Measurements from ENCODE around the gene C5orf22. TPM values are rescaled to one million over a fixed set of nuclear protein-coding genes. Genes with fewer than 3 reads are reported as not detected.
"Not testable (repeated sequence)": the region's sequence is repeated elsewhere in the genome, so short reads cannot be mapped to it uniquely, and the experiment has no call there.

C5orf22 gene
- total and polyA plus RNA-seq, 2 donors = 12.4 to 22.8 TPM

DNA sequence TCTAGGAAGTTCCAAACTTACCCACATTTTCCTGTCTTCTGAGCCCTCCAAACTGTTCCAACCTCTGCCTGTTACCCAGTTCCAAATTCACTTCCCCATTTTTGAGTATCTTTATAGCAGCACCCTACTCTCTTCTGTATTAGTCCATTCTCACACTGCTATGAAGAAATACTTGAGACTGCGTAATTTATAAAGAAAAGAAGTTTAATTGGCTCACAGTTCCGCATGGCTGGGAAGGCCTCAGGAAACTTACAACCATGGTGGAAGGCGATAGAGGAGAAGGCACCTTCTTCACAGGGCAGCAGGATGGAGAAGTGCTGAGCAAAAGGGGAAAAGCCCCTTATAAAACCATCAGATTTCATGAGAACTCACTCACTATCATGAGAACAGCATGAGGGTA, 34.3 kb downstream of the C5orf22 start:
- WGBS = 95% methylated on average over 3 of the region's 3 CpGs
- not testable (repeated sequence) for H3K4me1 ChIP-seq (ENCODE audit: insufficient read depth); H3K4me3 ChIP-seq (ENCODE audit: low read depth, low read length); H3K36me3 ChIP-seq (ENCODE audit: insufficient read depth); H3K27ac ChIP-seq (ENCODE audit: low read depth); DNase-seq (ENCODE audit: extremely low spot score)

DNA sequence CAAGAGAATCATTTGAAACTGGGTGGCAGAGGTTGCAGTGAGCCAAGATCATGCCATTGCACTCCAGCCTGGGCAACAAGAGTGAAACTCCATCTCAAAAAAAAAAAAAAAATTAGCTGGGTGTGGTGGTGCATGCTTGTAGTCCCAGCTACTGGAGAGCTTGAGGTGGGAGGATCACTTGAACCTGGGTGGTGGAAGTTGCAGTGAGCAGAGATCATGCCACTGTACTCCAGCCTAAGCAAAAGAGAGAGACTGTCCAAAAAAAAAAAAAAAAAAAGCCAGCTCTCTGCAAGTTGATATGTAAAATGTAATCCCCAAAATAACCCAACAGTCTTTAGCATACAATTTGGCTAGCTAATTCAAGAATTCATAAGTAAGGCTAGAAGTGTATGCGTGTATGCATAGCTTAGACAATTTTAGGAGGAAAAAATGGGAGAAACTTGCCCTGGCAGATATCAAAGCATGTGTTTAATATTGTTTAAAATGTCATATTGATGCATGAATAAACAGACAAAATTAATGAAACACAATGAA, 36.3 kb downstream of the C5orf22 start:
- 92% methylated on average over 1 of the region's 1 CpG for WGBS
- Histone ChIP-seq H3K4me3 (ENCODE audit: low read depth, low read length) (no peak overlapping the region), H3K4me1 (ENCODE audit: insufficient read depth) (no peaks in the 10 kb centered on the region), H3K36me3 (ENCODE audit: insufficient read depth) (no peaks in the 10 kb centered on the region), H3K27ac (ENCODE audit: low read depth) (no peak overlapping the region)
- DNase-seq (ENCODE audit: extremely low spot score) = no peak

DNA sequence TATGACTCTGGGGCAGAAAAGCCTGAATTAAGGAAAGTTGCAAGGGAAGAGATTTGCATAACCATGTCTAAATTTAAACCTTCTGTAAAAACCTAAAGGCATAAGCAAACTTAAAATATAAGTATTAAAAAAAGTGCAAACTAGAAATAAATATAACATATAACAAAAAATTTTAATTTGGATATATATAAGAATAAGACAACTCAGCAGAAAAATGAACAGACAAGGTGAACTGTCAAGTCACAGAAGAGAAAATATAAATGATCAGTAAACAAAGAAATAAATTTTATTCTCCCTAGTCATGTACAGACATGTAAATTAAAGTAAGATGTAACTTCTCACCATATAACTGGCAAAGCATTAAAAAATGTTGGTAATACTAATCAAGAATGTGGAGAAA, 37.0 kb downstream of the C5orf22 start:
- no peaks in the 10 kb centered on the region for H3K36me3 ChIP-seq (ENCODE audit: insufficient read depth)
- no peak overlapping the region for H3K4me3 ChIP-seq (ENCODE audit: low read depth, low read length)
- H3K4me1 ChIP-seq (ENCODE audit: insufficient read depth) = no peaks in the 10 kb centered on the region
- H3K27ac ChIP-seq (ENCODE audit: low read depth) = no peak overlapping the region
- no peak for DNase-seq (ENCODE audit: extremely low spot score)

DNA sequence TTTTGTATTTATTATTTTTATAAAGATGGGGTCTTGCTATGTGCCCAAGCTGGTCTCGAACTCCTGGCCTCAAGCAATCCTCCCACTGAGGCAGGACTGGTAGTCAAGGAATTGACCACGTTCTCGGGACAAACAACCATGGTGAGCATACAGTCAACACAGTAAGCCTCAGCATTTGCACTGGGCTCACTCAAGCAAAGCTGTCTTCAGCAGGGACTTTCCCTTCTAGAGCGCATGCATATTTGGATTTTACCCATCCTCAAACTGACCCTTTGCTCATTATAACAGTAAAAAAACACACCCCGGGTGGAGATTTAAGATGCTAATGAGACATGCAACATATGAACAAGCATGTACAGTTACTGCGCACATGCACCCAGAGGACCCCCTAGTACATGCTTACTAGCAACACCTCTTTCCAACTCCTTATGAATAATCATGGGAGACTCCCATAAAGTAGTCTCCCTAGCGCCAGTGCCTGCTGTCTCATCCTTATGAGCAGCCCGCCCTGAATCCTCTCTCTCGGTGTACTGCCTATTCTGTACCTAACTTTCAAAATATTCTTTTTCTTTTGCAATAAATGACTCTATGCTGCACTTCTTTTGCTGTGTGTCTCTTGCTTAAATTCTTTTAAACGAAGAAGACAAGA, 41.5 kb downstream of the C5orf22 start:
- H3K36me3 ChIP-seq (ENCODE audit: insufficient read depth) = no peaks in the 10 kb centered on the region
- no peaks in the 10 kb centered on the region for H3K4me1 ChIP-seq (ENCODE audit: insufficient read depth)
- H3K27ac ChIP-seq (ENCODE audit: low read depth) = no peak overlapping the region
- 89% methylated on average over 10 of the region's 10 CpGs for WGBS
- H3K4me3 ChIP-seq (ENCODE audit: low read depth, low read length) = no peak overlapping the region
- DNase-seq (ENCODE audit: extremely low spot score) = no peak

DNA sequence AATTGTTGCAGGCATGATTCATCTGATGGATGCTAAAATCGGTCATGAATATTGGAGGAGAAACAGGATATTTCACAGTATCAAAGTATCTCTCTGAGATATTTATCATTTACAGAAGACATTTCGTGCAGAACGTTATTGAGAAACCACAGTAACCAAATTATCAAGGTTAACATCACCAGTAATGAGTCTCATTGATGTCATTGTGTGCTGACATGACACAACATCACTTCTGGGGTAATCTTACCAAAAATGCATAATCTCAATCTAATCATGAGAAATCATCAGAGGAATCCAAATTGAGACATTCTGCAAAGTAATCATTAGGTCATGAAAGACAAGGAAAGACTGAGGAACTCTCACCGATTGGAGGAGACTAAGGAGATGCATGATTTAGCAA, 42.7 kb downstream of the C5orf22 start:
- no peak for DNase-seq (ENCODE audit: extremely low spot score)
- WGBS = 79% methylated on average over 4 of the region's 4 CpGs

DNA sequence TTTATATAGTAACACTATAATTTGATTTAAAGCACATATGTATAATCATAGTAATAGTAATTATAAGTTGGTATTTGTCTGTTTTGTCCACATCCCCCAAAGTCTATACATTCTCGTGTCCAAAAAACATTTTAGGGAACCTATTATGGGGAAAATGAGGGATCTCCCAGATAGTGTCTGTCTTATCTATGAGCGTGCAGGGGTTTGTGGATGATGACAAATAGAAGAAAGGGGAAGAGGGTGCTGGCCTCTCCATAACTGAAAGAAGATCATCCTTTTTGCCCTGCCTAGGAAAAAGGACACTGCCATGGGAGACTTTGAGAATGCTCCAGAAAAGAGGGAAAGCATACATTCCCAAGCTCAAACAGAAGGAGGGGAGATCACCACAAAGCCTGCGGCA, 45.3 kb downstream of the C5orf22 start:
- 76% methylated on average over 3 of the region's 3 CpGs for WGBS
- no peak overlapping the region for H3K4me3 ChIP-seq (ENCODE audit: low read depth, low read length)
- H3K36me3 ChIP-seq (ENCODE audit: insufficient read depth) = no peaks in the 10 kb centered on the region
- H3K4me1 ChIP-seq (ENCODE audit: insufficient read depth) = no peaks in the 10 kb centered on the region
- no peak overlapping the region for H3K27ac ChIP-seq (ENCODE audit: low read depth)
- no peak for DNase-seq (ENCODE audit: extremely low spot score)

More for the DNA sequence above, 42.7 kb downstream of the C5orf22 start:
- Histone ChIP-seq H3K4me1 (ENCODE audit: insufficient read depth) (no peaks in the 10 kb centered on the region), H3K27ac (ENCODE audit: low read depth) (no peak overlapping the region), H3K4me3 (ENCODE audit: low read depth, low read length) (no peak overlapping the region), H3K36me3 (ENCODE audit: insufficient read depth) (no peaks in the 10 kb centered on the region)

DNA sequence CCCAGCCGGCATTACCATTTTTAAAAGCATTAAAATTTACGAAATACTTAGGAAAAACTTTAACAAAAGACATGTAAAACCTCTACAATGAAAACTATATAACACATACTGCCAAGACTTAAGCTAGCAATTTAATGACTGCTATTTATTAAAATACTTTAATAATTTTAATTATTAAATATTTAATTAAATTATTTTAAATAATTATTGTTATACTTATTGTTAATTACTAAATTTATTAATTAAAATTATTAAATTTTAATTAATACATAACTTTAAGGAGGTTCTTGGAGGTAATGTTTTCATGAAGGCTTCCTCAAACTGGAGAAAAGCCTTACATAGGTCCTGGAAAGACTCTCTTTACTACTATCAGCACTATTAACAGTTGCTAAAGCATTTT, 47.5 kb downstream of the C5orf22 start:
- H3K27ac ChIP-seq (ENCODE audit: low read depth) = no peak overlapping the region
- no peak overlapping the region for H3K4me3 ChIP-seq (ENCODE audit: low read depth, low read length)
- DNase-seq (ENCODE audit: extremely low spot score) = no peak
- 93% methylated on average over 2 of the region's 2 CpGs for WGBS
- no peaks in the 10 kb centered on the region for H3K4me1 ChIP-seq (ENCODE audit: insufficient read depth)
- H3K36me3 ChIP-seq (ENCODE audit: insufficient read depth) = no peaks in the 10 kb centered on the region

DNA sequence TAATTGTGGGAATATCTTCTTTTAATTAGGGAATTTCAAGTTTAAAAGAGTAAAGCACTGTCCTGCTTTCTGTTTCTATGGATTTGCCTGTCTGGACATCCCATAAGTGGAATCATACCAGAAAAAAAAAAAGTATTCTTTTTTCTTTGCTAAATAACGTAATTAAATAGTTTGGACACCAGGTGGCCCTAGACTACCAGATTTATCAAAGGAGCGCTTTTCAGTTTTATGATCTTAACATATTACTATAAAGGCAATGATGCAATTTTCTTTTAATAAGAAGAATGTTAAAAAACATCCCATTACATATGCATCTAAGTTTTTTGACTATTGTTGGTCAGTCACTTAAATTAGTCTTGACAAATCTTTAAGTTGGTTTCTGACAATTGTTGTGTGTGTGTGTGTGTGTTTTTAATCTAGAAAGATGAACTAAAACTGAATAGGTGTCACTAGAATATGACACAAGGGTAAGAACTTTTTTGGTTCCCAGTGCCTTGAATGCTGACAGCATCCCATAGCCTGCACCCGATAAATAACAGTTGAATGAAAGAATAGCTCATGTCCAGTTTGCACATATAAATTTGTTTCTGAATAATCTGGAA, 49.5 kb downstream of the C5orf22 start:
- 35% methylated on average over 3 of the region's 3 CpGs for WGBS
- Histone ChIP-seq H3K4me1 (ENCODE audit: insufficient read depth) (no peaks in the 10 kb centered on the region), H3K27ac (ENCODE audit: low read depth) (no peak overlapping the region), H3K36me3 (ENCODE audit: insufficient read depth) (no peaks in the 10 kb centered on the region), H3K4me3 (ENCODE audit: low read depth, low read length) (no peak overlapping the region)
- DNase-seq (ENCODE audit: extremely low spot score) = peak; percentile 8

DNA sequence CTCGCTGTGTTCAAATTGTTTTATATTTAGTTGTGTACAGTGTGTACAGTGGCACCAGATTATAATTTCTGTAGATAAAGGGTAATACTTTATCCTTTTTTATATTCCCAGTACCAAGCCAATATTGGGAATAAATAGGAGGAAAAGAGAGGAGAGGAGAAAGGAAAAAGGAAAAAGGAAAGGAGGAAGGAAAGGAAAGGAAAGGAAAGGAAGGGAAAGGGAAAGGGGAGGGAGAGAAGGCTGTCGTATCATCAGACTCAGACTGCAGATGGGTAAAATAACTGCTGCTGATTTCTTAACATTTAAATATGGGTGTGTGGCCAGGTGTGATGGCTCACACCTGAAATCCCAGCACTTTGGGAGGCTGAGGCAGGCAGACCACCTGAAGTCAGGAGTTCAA, 51.0 kb downstream of the C5orf22 start:
- no peak for DNase-seq (ENCODE audit: extremely low spot score)
- WGBS = 88% methylated on average over 2 of the region's 2 CpGs
- no peak overlapping the region for H3K4me3 ChIP-seq (ENCODE audit: low read depth, low read length)
- no peaks in the 10 kb centered on the region for H3K4me1 ChIP-seq (ENCODE audit: insufficient read depth)
- no peaks in the 10 kb centered on the region for H3K36me3 ChIP-seq (ENCODE audit: insufficient read depth)
- H3K27ac ChIP-seq (ENCODE audit: low read depth) = no peak overlapping the region

DNA sequence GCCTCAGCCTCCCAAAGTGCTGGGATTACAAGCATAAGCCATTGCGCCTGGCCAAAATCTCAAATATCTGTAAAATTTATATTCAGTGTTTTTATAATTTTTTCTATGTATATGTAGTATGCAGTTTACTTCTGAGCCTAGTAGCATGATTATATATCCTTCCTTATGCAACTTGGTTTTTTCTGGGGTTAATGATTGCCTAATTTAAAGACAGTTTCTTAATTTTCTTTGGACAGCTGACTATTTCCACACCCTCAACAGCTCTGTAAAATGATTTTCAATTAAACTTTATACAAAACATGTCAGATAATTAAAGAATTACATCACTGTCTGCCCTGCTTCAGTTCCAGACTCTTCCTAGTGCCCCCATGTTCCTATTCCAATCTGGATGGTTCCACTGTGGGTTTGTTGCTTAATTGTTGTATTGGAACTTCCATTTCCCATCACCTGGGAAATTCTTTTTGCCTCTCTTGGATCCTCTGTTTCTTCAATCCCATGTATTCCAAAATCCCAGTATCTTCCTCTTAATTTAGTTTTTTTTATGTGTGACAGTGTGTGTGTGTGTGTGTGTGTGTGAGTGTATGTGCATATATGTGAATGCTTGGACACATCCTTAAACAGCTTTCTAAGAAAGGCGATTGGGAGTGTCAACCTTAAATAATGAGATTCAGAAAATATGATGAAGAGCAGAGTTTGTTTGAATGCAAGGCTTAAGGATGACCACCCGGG, 53.2 kb downstream of the C5orf22 start:
- no peaks in the 10 kb centered on the region for H3K4me1 ChIP-seq (ENCODE audit: insufficient read depth)
- WGBS = 90% methylated on average over 3 of the region's 3 CpGs
- DNase-seq (ENCODE audit: extremely low spot score) = no peak

DNA sequence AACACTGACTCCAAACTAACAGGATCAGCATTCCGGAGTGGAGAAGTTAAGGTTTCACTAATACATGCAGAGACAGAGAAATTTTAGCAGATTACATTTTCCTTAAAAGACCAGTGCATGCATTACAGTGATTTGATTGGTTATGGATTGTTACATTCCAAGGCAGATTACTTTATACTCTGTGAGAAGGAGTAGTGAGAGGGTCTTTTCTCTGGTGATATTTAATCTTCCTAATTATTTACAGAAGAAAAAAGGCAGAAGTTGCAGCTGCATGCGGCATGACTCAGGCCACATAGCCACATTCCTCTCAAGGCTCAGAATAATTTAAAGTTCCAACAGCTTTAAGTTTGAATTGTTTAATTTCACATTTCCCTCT, 53.8 kb downstream of the C5orf22 start:
- Histone ChIP-seq H3K4me3 (ENCODE audit: low read depth, low read length) (no peak overlapping the region), H3K36me3 (ENCODE audit: insufficient read depth) (no peaks in the 10 kb centered on the region), H3K27ac (ENCODE audit: low read depth) (no peak overlapping the region), H3K4me1 (ENCODE audit: insufficient read depth) (no peaks in the 10 kb centered on the region)
- 68% methylated on average over 2 of the region's 2 CpGs for WGBS
- no peak for DNase-seq (ENCODE audit: extremely low spot score)

More for the DNA sequence above, 53.2 kb downstream of the C5orf22 start:
- Histone ChIP-seq H3K4me3 (ENCODE audit: low read depth, low read length) (no peak overlapping the region), H3K36me3 (ENCODE audit: insufficient read depth) (no peaks in the 10 kb centered on the region), H3K27ac (ENCODE audit: low read depth) (no peak overlapping the region)

DNA sequence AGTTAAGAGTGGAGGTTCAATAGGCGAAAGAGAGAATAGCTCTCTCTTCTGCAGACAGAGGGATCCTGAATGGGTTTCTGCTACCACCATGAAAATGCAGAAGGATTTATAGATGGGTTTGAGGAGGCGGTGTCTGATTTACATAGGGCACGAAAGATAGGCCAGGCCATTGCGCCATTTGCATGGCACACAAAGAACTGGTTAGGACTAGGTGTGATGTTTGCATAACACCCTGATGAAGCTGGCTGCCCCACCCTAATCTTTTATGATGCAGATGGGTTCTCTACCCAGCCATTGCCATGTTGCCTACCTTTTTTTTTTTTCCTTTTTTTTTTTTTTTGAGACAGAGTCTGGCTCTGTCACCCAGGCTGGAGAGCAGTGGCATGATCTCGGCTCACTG, 55.4 kb downstream of the C5orf22 start:
- 95% methylated on average over 5 of the region's 5 CpGs for WGBS
- Histone ChIP-seq H3K4me1 (ENCODE audit: insufficient read depth) (no peaks in the 10 kb centered on the region), H3K4me3 (ENCODE audit: low read depth, low read length) (no peak overlapping the region), H3K27ac (ENCODE audit: low read depth) (no peak overlapping the region), H3K36me3 (ENCODE audit: insufficient read depth) (no peaks in the 10 kb centered on the region)
- DNase-seq (ENCODE audit: extremely low spot score) = no peak

DNA sequence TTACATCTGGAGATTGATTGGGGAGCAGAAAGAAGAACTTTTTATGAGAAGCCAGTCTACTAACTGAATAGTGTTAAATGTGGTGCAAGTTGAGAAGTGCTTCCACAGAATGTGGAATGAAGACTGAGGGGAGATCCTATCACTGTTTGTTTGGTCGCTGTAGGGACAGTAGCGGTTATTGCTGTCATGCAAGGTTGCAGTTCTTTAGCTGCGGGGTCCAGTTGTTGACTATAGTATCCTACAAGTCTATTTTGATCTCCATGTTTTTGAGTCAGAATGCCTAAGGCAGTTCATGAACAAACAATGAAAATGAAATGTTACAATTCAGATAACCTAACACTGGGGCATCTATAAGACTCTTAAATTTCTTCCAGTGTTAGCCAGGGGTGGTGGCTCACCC, 61.6 kb downstream of the C5orf22 start:
- no peak for DNase-seq (ENCODE audit: extremely low spot score)
- Histone ChIP-seq H3K4me3 (ENCODE audit: low read depth, low read length) (no peak overlapping the region), H3K4me1 (ENCODE audit: insufficient read depth) (no peaks in the 10 kb centered on the region), H3K27ac (ENCODE audit: low read depth) (no peak overlapping the region), H3K36me3 (ENCODE audit: insufficient read depth) (no peaks in the 10 kb centered on the region)
- 84% methylated on average over 3 of the region's 3 CpGs for WGBS

DNA sequence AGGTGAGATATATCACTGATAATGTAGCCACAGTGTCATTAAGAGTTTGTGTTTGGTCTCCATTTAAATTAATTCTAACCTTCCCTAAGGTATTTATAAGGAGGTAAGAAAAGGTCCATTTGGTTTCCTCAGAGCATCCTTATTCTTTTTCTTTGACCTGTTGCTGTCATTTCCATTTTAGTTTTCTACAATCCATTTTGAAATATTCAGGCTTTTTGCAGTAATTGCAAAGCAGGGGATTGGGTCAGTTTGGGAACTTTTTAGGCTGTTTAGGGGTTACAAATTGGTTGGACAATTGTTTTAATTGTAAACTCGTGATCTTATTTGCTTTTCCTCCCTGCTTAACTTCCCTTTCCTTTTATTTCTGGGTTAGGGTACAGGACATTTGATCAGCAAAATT, 64.3 kb downstream of the C5orf22 start:
- Histone ChIP-seq H3K36me3 (ENCODE audit: insufficient read depth) (no peaks in the 10 kb centered on the region), H3K4me3 (ENCODE audit: low read depth, low read length) (no peak overlapping the region), H3K27ac (ENCODE audit: low read depth) (no peak overlapping the region), H3K4me1 (ENCODE audit: insufficient read depth) (no peaks in the 10 kb centered on the region)
- WGBS = 75% methylated on average over 1 of the region's 1 CpG
- no peak for DNase-seq (ENCODE audit: extremely low spot score)
